GM23248 (cell line): ENCODE measurements around the gene VIPR2.

Experiments
- EZH2 ChIP-seq: fragments of 200-600 bp; sonication (generic); IDR thresholded peaks from 2 replicates; pipeline ENCODE4 v1.6.1; 2018; ENCODE audit warnings: antibody characterized with exemption, mild to moderate bottlenecking; ENCODE audit not compliant: insufficient read depth, poor library complexity, severe bottlenecking
- EZH2phosphoT487 ChIP-seq: fragments of 200-600 bp; sonication (generic); IDR thresholded peaks from 2 replicates; pipeline ENCODE4 v1.6.1; 2018; ENCODE audit warnings: antibody characterized with exemption, moderate library complexity, mild to moderate bottlenecking, low read depth; ENCODE audit not compliant: insufficient read depth

- TF ChIP-seq EZH2, result no peak
- TF ChIP-seq EZH2phosphoT487, result no peak
Measured at GRCh38 chr7:159142730-159143129, 1.9 kb downstream of the VIPR2 start.
